GM13977 (cell line): ENCODE measurements around the gene PDZD7.

Experiments
- DNase-seq: peaks from one replicate; pipeline ENCODE4 v3.0.0; 2012; ENCODE audit warnings: low spot score
- in situ Hi-C: fragments of 300-500 bp; cut with MboI; formaldehyde crosslinking; loops from one replicate; pipeline ENCODE4 v1.12.0; 2022; ENCODE audit warnings: low sequenced_read_pairs, low pct_unique_long_range_greater_than_20kb, mixed read lengths, inconsistent platforms; ENCODE audit not compliant: unreplicated experiment
- TF ChIP-seq, protein P1 (sequence below): IDR thresholded peaks from 2 replicates; pipeline ENCODE4 v1.5.1; 2012; ENCODE audit warnings: mild to moderate bottlenecking, control low read depth; ENCODE audit not compliant: insufficient read depth; ENCODE audit errors: extremely low read depth, missing control alignments

Gene PDZD7

GRCh38 chr10:101000915-101001658 lies 29.8 kb downstream of the PDZD7 start:
- in situ Hi-C loops: no loop called here
- DNase-seq: no peak
- TF ChIP-seq, protein P1, sequence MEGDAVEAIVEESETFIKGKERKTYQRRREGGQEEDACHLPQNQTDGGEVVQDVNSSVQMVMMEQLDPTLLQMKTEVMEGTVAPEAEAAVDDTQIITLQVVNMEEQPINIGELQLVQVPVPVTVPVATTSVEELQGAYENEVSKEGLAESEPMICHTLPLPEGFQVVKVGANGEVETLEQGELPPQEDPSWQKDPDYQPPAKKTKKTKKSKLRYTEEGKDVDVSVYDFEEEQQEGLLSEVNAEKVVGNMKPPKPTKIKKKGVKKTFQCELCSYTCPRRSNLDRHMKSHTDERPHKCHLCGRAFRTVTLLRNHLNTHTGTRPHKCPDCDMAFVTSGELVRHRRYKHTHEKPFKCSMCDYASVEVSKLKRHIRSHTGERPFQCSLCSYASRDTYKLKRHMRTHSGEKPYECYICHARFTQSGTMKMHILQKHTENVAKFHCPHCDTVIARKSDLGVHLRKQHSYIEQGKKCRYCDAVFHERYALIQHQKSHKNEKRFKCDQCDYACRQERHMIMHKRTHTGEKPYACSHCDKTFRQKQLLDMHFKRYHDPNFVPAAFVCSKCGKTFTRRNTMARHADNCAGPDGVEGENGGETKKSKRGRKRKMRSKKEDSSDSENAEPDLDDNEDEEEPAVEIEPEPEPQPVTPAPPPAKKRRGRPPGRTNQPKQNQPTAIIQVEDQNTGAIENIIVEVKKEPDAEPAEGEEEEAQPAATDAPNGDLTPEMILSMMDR: no peak

DNA sequence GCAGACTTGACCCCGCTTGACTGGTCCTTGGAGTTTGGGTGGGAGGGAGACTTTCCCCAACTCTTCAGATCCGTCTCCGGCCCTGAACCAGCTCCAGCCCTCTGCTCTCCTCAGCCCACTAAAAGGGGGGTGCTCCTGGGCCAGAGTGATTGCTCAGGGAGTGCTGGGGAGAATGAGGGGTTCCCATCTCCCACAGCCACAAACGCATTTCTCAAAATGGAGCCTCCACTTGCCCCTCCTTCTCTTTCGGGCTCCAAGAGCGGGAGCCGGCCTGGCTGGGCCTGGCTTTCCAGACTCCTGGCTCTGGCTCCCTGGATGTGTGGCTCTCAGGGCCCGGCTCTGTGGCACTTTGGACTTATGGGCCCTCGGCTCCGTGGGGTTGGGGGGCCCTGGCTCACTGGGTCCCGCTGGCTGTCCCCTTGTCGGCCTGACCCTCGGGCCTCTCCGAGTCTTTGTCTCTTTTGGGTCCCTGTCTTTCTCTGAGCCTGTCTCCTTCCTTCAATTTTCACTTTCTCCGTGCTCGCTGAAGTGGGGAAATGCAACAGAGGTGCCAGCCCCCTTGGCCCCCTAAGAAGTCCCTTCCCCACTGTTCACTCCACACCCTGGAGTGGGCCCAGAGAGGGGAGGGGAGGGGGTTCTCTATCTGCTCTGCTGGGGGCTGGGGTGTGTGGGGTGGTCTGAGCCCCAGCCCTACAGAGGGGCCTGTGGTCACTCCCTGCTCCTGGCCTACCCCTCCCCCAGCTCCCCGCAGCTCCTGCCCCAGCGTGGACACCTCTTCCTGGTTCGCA lies 30.6 kb downstream of the PDZD7 start:
- TF ChIP-seq, protein P1: no peak
- no peak for DNase-seq
- in situ Hi-C loops: no loop called here

GRCh38 chr10:100999742-101000126 lies 31.2 kb downstream of the PDZD7 start, which contains the start of gene LZTS2:
Gene LZTS2, plus strand, starts transcription at chr10:100999808. Its CDS starts 2,731 bp downstream, at chr10:101002539.
- DNase-seq: no peak
- TF ChIP-seq, protein P1: no peak
- in situ Hi-C loops: no loop called here

GRCh38 chr10:100998991-100999741 lies 31.8 kb downstream of the PDZD7 start:
- in situ Hi-C loops: no loop called here
- peak; percentile 96 for DNase-seq
- TF ChIP-seq, protein P1: peak; percentile 92

- peak; percentile 84 for DNase-seq
- TF ChIP-seq, protein P1: no peak
- in situ Hi-C loops: no loop called here
Measured at GRCh38 chr10:100998183-100998990, 32.5 kb downstream of the PDZD7 start.
